Measurements from ENCODE around the gene LUZP2.

LUZP2 gene

DNA sequence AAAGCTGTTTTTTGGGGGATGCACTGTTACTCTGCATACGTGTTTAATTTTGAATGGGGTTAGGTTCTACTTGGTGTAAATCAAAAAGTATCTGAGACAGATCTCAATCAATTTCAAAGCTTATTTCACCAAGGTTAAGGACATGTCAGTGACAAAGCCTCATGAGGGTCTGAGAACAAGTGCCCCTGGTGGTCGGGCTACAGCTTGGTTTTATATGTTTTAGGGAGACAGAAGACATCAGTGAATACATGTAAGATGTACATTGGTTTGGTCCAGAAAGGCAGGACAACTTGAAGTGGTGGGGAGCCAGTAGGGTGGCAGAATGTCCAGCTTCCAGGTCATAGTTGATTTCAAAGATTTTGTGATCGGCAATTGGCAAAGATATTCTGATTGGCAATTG lies 262.9 kb downstream of the LUZP2 start:
- Histone ChIP-seq H3K4me1 (peaks cover 0 to 17% (median 10%) of the 10 kb centered on the region in 10 experiments; a peak in 18 of 20 replicates), H3K27me3 (no peaks in the 10 kb centered on the region), H3K9me3 (replicated peaks in 1 of 11) (no peaks in the 10 kb centered on the region), H4K20me1 (no peaks in the 10 kb centered on the region), H3K27ac (peak overlapping the region in 2 of 11 experiments; percentile 35 to 43; a peak in 2 of 22 replicates), H3K36me3 (no peaks in the 10 kb centered on the region), H3K9ac (no peak overlapping the region), H3K4me3 (no peak overlapping the region), H3K4me2 (peak overlapping the region in 1 of 11 experiments; percentile 50; a peak in 1 of 22 replicates)
- TF ChIP-seq Cebpa-rat (IDR thresholded peaks at IDR 0.05): no peak

DNA sequence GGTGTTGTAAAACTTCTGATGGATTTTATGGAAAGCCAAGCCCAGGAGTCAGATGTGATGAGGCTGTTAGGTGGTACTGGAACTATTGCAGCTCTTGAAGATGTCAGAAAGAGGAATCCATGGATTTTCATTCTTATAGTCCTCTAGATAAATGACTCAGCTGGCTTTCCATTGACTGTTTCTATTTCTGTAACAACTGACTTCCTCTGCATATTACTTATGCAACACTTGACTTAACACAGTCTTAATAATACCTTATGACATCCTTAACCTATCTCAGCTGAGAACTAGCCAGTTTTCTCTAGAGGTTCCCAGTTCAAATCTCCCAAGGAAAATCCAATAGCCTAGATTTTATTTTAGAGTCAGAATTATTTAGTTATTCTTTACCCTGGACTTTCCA lies 263.8 kb downstream of the LUZP2 start:
- H3K27me3 ChIP-seq: no peaks in the 10 kb centered on the region
- H3K9ac ChIP-seq: no peak overlapping the region
- H3K27ac ChIP-seq: peak overlapping the region in 5 of 11 experiments; percentile 15 to 47 (median 46); a peak in 5 of 22 replicates
- no peaks in the 10 kb centered on the region for H3K9me3 ChIP-seq (replicated peaks in 1 of 11)
- peaks cover 0 to 17% (median 10%) of the 10 kb centered on the region in 10 experiments; a peak in 18 of 20 replicates for H3K4me1 ChIP-seq
- no peak overlapping the region for H3K4me3 ChIP-seq
- H3K36me3 ChIP-seq: no peaks in the 10 kb centered on the region
- H4K20me1 ChIP-seq: no peaks in the 10 kb centered on the region
- no peak for TF ChIP-seq Cebpa-rat (IDR thresholded peaks at IDR 0.05)
- H3K4me2 ChIP-seq: peak overlapping the region in 10 of 11 experiments; percentile 21 to 59 (median 50); a peak in 19 of 22 replicates

- no peak for TF ChIP-seq Cebpa-rat (IDR thresholded peaks at IDR 0.05)
- Histone ChIP-seq H3K27me3 (no peaks in the 10 kb centered on the region), H3K36me3 (no peaks in the 10 kb centered on the region), H3K4me2 (no peak overlapping the region), H4K20me1 (no peaks in the 10 kb centered on the region), H3K9me3 (replicated peaks in 1 of 11) (no peaks in the 10 kb centered on the region), H3K9ac (no peak overlapping the region), H3K27ac (no peak overlapping the region), H3K4me1 (peaks cover 0 to 17% (median 10%) of the 10 kb centered on the region in 10 experiments; a peak in 18 of 20 replicates), H3K4me3 (no peak overlapping the region)
These were observed 265.2 kb downstream of the LUZP2 start for GRCh38 chr11:24762076-24762475.

DNA sequence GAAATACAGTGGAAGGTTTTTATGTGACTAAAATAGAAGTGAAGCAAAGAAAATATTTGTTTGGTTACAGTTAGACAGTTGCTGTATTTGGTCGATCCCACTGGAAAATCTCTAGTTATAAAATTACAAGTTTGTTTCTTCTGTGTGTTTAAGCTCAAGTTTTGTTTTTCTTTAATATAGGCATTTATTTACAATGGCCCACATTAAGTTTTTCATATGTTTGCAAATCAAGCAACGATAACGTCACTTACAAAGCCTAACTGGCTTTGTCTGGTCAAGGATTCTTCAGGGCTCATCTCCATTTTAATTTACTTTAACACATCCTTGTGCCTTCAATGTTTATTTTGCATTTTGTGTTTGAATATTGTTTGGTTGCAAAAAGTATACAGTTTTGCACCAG lies 270.6 kb downstream of the LUZP2 start:
- no peaks in the 10 kb centered on the region for H3K9me3 ChIP-seq (replicated peaks in 1 of 11)
- no peaks in the 10 kb centered on the region for H4K20me1 ChIP-seq
- no peak overlapping the region for H3K4me3 ChIP-seq
- no peak overlapping the region for H3K9ac ChIP-seq
- TF ChIP-seq Cebpa-rat (IDR thresholded peaks at IDR 0.05): no peak
- H3K4me2 ChIP-seq: no peak overlapping the region
- no peaks in the 10 kb centered on the region for H3K4me1 ChIP-seq
- H3K27ac ChIP-seq: no peak overlapping the region
- no peaks in the 10 kb centered on the region for H3K36me3 ChIP-seq
- no peaks in the 10 kb centered on the region for H3K27me3 ChIP-seq

DNA sequence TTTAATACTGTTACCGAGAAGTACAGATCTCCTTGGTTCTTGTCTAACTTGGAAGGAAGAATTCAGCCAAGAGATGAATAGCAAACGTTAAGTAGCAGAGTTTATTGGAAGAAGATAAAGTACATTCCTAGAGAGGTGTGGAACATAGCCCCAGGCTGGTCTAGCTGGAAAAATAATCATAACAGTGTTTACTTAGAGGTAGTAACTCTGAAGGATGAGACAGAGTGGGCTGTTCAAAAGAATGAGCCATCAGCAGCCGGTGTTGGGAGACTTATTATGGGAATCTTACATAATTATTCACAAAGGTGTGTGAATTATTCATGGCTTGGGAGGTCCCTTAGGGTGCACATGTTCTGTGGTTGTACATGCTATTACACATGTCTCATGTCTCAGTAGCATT lies 276.5 kb downstream of the LUZP2 start:
- Histone ChIP-seq H3K27ac (no peak overlapping the region), H3K36me3 (no peaks in the 10 kb centered on the region), H4K20me1 (no peaks in the 10 kb centered on the region), H3K9ac (no peak overlapping the region), H3K4me1 (no peaks in the 10 kb centered on the region), H3K9me3 (replicated peaks in 1 of 11) (no peaks in the 10 kb centered on the region), H3K4me3 (no peak overlapping the region), H3K27me3 (no peaks in the 10 kb centered on the region), H3K4me2 (no peak overlapping the region)
- no peak for TF ChIP-seq Cebpa-rat (IDR thresholded peaks at IDR 0.05)

DNA sequence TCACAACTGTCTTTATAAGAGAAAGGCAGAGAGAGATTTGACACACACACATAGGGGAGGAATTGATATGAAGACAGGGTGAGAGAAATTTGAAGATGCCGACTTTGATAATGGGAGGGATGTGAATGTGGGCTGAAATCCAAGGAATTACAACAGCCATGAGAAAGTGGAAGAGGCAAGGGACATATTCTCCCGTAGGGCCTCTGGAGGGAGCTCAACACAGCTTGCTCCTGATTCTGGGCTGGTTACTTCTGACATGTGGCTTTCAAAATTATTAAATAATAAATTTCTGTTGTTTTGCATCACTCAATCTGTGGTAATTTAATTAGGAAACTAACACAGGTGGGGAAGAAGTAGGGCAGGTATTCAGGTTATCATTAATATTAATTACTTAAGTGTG lies 282.9 kb downstream of the LUZP2 start:
- Histone ChIP-seq H3K4me3 (no peak overlapping the region), H3K27ac (no peak overlapping the region), H3K4me1 (no peaks in the 10 kb centered on the region), H4K20me1 (no peaks in the 10 kb centered on the region), H3K9me3 (replicated peaks in 1 of 11) (no peaks in the 10 kb centered on the region), H3K4me2 (no peak overlapping the region), H3K27me3 (no peaks in the 10 kb centered on the region), H3K9ac (no peak overlapping the region), H3K36me3 (no peaks in the 10 kb centered on the region)
- TF ChIP-seq Cebpa-rat (IDR thresholded peaks at IDR 0.05): no peak

GRCh38 chr11:24781288-24781687 lies 284.4 kb downstream of the LUZP2 start:
- no peak overlapping the region for H3K4me3 ChIP-seq
- no peak overlapping the region for H3K9ac ChIP-seq
- TF ChIP-seq Cebpa-rat (IDR thresholded peaks at IDR 0.05): no peak
- no peak overlapping the region for H3K27ac ChIP-seq
- H4K20me1 ChIP-seq: no peaks in the 10 kb centered on the region
- H3K27me3 ChIP-seq: no peaks in the 10 kb centered on the region
- H3K4me2 ChIP-seq: no peak overlapping the region
- no peaks in the 10 kb centered on the region for H3K36me3 ChIP-seq
- H3K4me1 ChIP-seq: no peaks in the 10 kb centered on the region
- no peaks in the 10 kb centered on the region for H3K9me3 ChIP-seq (replicated peaks in 1 of 11)

DNA sequence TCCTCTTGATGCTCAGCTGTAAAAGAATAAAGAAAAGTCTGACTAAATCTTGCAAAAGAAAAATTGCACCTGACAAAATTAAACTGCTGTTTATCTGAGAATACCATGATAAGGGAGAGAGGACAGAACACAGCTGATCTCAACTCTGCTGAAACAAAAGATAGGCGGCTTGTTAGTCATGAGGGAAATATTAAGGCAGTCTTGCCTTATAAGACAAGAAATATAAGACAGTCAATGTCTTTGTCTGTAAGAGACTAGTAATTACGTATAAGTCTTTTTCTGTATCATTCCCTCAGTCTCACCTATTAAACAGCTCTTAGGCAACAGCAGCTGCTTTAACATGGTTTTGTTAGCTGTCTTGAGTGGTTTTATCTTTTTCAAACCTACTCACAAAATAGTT lies 296.6 kb downstream of the LUZP2 start:
- Histone ChIP-seq H3K4me1 (no peaks in the 10 kb centered on the region), H3K27me3 (no peaks in the 10 kb centered on the region), H3K4me3 (no peak overlapping the region), H4K20me1 (no peaks in the 10 kb centered on the region), H3K4me2 (no peak overlapping the region), H3K9me3 (replicated peaks in 1 of 11) (no peaks in the 10 kb centered on the region), H3K36me3 (no peaks in the 10 kb centered on the region), H3K27ac (no peak overlapping the region), H3K9ac (no peak overlapping the region)
- no peak for TF ChIP-seq Cebpa-rat (IDR thresholded peaks at IDR 0.05)

- Histone ChIP-seq H3K9me3 (replicated peaks in 1 of 11) (no peaks in the 10 kb centered on the region), H3K9ac (no peak overlapping the region), H3K27ac (no peak overlapping the region), H3K4me3 (no peak overlapping the region), H4K20me1 (no peaks in the 10 kb centered on the region), H3K27me3 (no peaks in the 10 kb centered on the region), H3K4me1 (no peaks in the 10 kb centered on the region), H3K4me2 (no peak overlapping the region), H3K36me3 (no peaks in the 10 kb centered on the region)
- no peak for TF ChIP-seq Cebpa-rat (IDR thresholded peaks at IDR 0.05)
These were observed 297.2 kb downstream of the LUZP2 start for GRCh38 chr11:24794064-24794463.

- Histone ChIP-seq H3K36me3 (no peaks in the 10 kb centered on the region), H3K27me3 (no peaks in the 10 kb centered on the region), H3K27ac (no peak overlapping the region), H3K9ac (no peak overlapping the region), H3K9me3 (replicated peaks in 1 of 11) (peaks cover 0 to 11% (median 9%) of the 10 kb centered on the region in 11 experiments; a peak in 10 of 22 replicates), H3K4me2 (no peak overlapping the region), H3K4me3 (no peak overlapping the region), H3K4me1 (no peaks in the 10 kb centered on the region), H4K20me1 (no peaks in the 10 kb centered on the region)
- no peak for TF ChIP-seq Cebpa-rat (IDR thresholded peaks at IDR 0.05)
These were observed 308.8 kb downstream of the LUZP2 start for GRCh38 chr11:24805671-24806070.

Measured in BLaER1 treated with 17β-estradiol and CSF1 and Interleukin-3, amounts not matched to agents 10 nM and 100 nM (cell line).